HG03571 (cell line): ENCODE results near the gene UNC50.

Experiments
- ATAC-seq: cut with Tn5 transposase; IDR thresholded peaks from one replicate; pipeline ENCODE4 v1.9.1; 2021; ENCODE audit not compliant: unreplicated experiment

UNC50 gene

DNA sequence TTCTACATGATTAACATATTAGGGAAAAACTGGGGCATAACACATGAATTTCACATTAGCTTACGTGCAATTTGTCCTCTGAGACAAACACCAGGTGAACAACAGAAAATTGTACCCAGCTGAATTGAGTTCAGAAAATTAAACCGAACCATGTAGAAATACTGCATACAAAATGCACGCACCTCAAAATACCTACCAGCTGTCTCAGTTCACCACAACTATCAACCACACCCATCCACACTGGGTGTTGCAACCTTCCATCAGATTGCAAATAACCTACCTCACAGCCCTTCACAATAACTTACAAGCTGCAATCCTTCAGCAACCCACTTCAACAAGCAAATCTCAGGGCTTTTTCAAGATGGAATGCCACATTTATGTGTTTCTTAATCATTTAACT is 55.9 kb downstream of the UNC50 start:
- no peak for ATAC-seq

DNA sequence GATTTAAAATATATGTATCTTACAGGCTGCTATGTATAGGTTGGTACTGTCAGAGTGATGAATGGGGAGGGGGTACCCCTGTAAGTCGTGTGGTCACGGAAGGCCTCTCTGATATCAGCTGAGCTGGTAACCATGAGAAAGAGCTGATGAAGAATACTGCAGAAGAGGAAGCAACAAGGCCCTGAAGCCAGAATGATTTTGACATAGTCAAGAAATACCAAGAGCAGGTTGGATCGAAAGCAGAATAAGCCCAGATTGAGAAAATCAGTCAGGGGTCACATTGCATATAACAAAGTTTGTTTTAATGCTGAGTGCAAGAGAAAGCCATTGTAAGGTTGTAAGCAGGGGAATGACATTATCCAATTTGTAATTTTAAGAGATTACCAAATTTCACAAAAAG is 57.3 kb downstream of the UNC50 start:
- no peak for ATAC-seq
